OCI-LY3 (cell line): ENCODE results near the gene PIEZO2.
"Not testable (repeated sequence)": the region's sequence is repeated elsewhere in the genome, so short reads cannot be mapped to it uniquely, and the experiment has no call there.

ENCODE experiments used
- H2AFZ ChIP-seq: fragments of 200-600, 300-600 bp; shearing (Covaris generic); 2 replicates; pipeline ENCODE4 v1.6.0; 2014; ENCODE audit warnings: antibody characterized with exemption, low read depth, low read length
- H3K27ac ChIP-seq: fragments of 200-600, 300-600 bp; sonication (generic); 2 replicates; pipeline ENCODE4 v1.5.1; 2014; ENCODE audit warnings: mild to moderate bottlenecking, low read length, moderate library complexity, mixed read lengths
- H3K27me3 ChIP-seq: fragments of 200-600, 300-600 bp; sonication (generic); 2 replicates; pipeline ENCODE4 v1.6.1; 2014; ENCODE audit warnings: low read depth, low read length, mixed read lengths
- H3K36me3 ChIP-seq: fragments of 200-600, 300-600 bp; sonication (generic); replicated peaks from 2 replicates; pipeline ENCODE3; 2014; ENCODE audit warnings: low read depth, low read length, mixed read lengths
- H3K4me1 ChIP-seq: fragments of 300-600, 200-600 bp; sonication (generic); 2 replicates; pipeline ENCODE4 v1.6.1; 2014; ENCODE audit warnings: low read length, mixed read lengths
- H3K4me2 ChIP-seq: fragments of 200-600, 300-600 bp; sonication (generic); 2 replicates; pipeline ENCODE4 v1.6.1; 2014; ENCODE audit warnings: low read length, mixed read lengths
- H3K4me3 ChIP-seq: fragments of 300-600, 200-600 bp; sonication (generic); 2 replicates; pipeline ENCODE4 v1.5.1; 2014; ENCODE audit warnings: antibody characterized with exemption, mild to moderate bottlenecking, low read length, moderate library complexity
- H3K79me2 ChIP-seq: fragments of 300-600, 200-600 bp; shearing (Covaris generic); 2 replicates; pipeline ENCODE4 v1.6.1; 2014; ENCODE audit warnings: mild to moderate bottlenecking, low read length, mixed read lengths
- H3K9ac ChIP-seq: fragments of 300-600, 200-600 bp; shearing (Covaris generic); 2 replicates; pipeline ENCODE4 v1.6.0; 2014; ENCODE audit warnings: mild to moderate bottlenecking, low read length, moderate library complexity
- H3K9me3 ChIP-seq: fragments of 200-600, 300-600 bp; shearing (Covaris generic); 2 replicates; pipeline ENCODE4 v1.6.1; 2014; ENCODE audit warnings: low read length, mixed read lengths; ENCODE audit not compliant: insufficient read depth
- H4K20me1 ChIP-seq: fragments of 200-600, 300-600 bp; sonication (generic); 2 replicates; pipeline ENCODE4 v1.6.1; 2016; ENCODE audit warnings: low read length, mixed read lengths; ENCODE audit not compliant: insufficient read depth

Gene PIEZO2

GRCh38 chr18:10623606-10624005, 525.8 kb downstream of the PIEZO2 start:
- H2AFZ ChIP-seq, H3K36me3 ChIP-seq, H3K9ac ChIP-seq, H3K4me3 ChIP-seq, H3K4me1 ChIP-seq, H3K9me3 ChIP-seq, H3K4me2 ChIP-seq, H4K20me1 ChIP-seq, H3K79me2 ChIP-seq, H3K27ac ChIP-seq, H3K27me3 ChIP-seq: not testable (repeated sequence)

GRCh38 chr18:10622982-10623381, 526.4 kb downstream of the PIEZO2 start:
- not testable (repeated sequence) for H3K4me3 ChIP-seq, H3K4me1 ChIP-seq, H3K79me2 ChIP-seq, H3K4me2 ChIP-seq, H3K27ac ChIP-seq, H3K27me3 ChIP-seq, H3K9ac ChIP-seq, H3K9me3 ChIP-seq, H3K36me3 ChIP-seq, H4K20me1 ChIP-seq, H2AFZ ChIP-seq

- not testable (repeated sequence) for H3K79me2 ChIP-seq, H3K4me1 ChIP-seq, H3K9me3 ChIP-seq, H3K27ac ChIP-seq, H3K36me3 ChIP-seq, H4K20me1 ChIP-seq, H3K9ac ChIP-seq, H3K4me2 ChIP-seq, H3K27me3 ChIP-seq, H3K4me3 ChIP-seq, H2AFZ ChIP-seq
Observed at GRCh38 chr18:10620670-10621329, 528.6 kb downstream of the PIEZO2 start.
